Measurements from ENCODE around the gene TEX12. TPM values are rescaled to one million over a fixed set of nuclear protein-coding genes. Genes with fewer than 3 reads are reported as not detected.
"Not testable (repeated sequence)": the region's sequence is repeated elsewhere in the genome, so short reads cannot be mapped to it uniquely, and the experiment has no call there.

Gene TEX12
- total and polyA plus RNA-seq, 10 donors: 0.16 to 2.9 (median 0.57) TPM; not detected in 5

DNA sequence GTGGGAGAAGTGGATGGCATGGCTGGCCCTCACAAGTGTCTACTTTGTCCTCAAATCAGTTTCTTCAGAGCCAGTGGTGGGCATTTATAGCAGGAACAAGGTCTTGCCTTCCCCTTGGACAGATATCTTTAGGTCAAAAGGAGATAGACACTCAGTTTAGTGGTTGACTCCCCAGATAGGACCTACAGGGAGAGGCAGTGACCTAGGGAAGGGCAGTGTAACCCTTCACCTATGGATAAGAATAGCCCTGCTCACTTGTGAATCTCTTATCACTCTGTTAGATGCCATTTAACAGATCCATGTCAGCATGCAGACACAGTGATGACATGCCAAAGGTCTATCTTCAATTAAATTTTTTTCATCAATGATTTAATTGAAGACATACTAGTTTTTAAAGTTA lies 19.1 kb downstream of the TEX12 start:
- Histone ChIP-seq H3K4me3 (no peak overlapping the region), H3K27ac (no peak overlapping the region), H3K27me3 (replicated peaks in 1 of 7) (no peaks in the 10 kb centered on the region), H3K4me1 (no peaks in the 10 kb centered on the region), H3K9me3 (no peaks in the 10 kb centered on the region), H3K36me3 (no peaks in the 10 kb centered on the region)
- intact Hi-C loops (cut with DNase I; ENCODE audit: low total_unique reads): no loop called here
- DNase-seq: no peak
- TF ChIP-seq POLR2A (IDR thresholded peaks at IDR 0.05): no peak
- TF ChIP-seq, protein P1, sequence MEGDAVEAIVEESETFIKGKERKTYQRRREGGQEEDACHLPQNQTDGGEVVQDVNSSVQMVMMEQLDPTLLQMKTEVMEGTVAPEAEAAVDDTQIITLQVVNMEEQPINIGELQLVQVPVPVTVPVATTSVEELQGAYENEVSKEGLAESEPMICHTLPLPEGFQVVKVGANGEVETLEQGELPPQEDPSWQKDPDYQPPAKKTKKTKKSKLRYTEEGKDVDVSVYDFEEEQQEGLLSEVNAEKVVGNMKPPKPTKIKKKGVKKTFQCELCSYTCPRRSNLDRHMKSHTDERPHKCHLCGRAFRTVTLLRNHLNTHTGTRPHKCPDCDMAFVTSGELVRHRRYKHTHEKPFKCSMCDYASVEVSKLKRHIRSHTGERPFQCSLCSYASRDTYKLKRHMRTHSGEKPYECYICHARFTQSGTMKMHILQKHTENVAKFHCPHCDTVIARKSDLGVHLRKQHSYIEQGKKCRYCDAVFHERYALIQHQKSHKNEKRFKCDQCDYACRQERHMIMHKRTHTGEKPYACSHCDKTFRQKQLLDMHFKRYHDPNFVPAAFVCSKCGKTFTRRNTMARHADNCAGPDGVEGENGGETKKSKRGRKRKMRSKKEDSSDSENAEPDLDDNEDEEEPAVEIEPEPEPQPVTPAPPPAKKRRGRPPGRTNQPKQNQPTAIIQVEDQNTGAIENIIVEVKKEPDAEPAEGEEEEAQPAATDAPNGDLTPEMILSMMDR (IDR thresholded peaks at IDR 0.05 in 8 of 11, conservative IDR thresholded peaks at IDR 0.05 in 3 of 11): no peak
- no peak for TF ChIP-seq POLR2AphosphoS5 (IDR thresholded peaks at IDR 0.05)

DNA sequence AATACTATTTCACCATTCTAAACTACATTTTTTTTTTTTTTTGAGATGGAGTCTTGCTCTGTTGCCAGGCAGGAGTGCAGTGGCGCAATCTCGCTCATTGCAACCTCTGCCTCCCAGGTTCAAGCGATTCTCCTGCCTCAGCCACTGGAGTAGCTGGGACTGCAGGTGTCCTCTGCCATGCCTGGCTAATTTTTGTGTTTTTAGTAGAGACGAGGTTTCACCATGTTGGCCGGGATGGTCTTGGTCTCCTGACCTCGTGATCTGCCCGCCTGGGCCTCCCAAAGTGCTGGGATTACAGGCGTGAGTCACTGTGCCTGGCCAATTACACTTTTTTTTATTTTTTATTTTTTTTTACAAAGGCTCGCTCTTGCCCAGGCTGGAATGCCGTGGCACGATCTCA lies 27.9 kb downstream of the TEX12 start:
- H3K27me3 ChIP-seq (replicated peaks in 1 of 7); H3K4me1 ChIP-seq; H3K4me3 ChIP-seq; DNase-seq; intact Hi-C loops (cut with DNase I; ENCODE audit: low total_unique reads); H3K9me3 ChIP-seq; H3K36me3 ChIP-seq; H3K27ac ChIP-seq: not testable (repeated sequence)
- 76 to 91% (median 83%) methylated on average over 11 of the region's 11 CpGs for WGBS, 5 donors

DNA sequence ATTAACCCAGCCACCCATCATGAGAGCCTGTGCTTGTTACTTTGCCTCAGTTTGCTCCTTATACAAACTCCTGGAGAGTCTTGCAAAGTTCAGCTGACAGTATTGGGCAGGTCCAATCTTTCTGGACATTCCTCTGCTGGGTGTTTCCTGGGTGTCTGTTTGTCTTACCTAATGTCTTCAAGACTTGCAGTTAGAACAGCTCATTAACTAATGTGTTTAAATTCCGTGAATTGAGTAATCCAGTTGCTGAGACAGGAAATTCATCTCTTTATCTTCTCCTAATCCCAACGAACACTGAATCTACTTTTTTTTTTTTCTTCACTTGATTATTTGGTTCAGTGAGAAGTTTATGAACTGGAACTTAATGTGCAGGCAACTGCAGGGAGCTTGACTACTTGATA lies 28.8 kb downstream of the TEX12 start:
- intact Hi-C loops (cut with DNase I; ENCODE audit: low total_unique reads): no loop called here
- H3K27me3 ChIP-seq (replicated peaks in 1 of 7): no peaks in the 10 kb centered on the region
- H3K4me3 ChIP-seq: no peak overlapping the region
- 25 to 62% (median 49%) methylated on average over 2 of the region's 2 CpGs for WGBS, 5 donors
- peaks cover 0 to 9% (median 0%) of the 10 kb centered on the region in 6 donors for H3K4me1 ChIP-seq
- H3K27ac ChIP-seq: no peak overlapping the region
- no peak for DNase-seq
- peaks cover 0 to 5% (median 0%) of the 10 kb centered on the region in 8 donors for H3K9me3 ChIP-seq
- no peaks in the 10 kb centered on the region for H3K36me3 ChIP-seq
- TF ChIP-seq POLR2AphosphoS5 (IDR thresholded peaks at IDR 0.05): no peak
- no peak for TF ChIP-seq POLR2A (IDR thresholded peaks at IDR 0.05)
- TF ChIP-seq, protein P1 (IDR thresholded peaks at IDR 0.05 in 8 of 11, conservative IDR thresholded peaks at IDR 0.05 in 3 of 11): no peak

DNA sequence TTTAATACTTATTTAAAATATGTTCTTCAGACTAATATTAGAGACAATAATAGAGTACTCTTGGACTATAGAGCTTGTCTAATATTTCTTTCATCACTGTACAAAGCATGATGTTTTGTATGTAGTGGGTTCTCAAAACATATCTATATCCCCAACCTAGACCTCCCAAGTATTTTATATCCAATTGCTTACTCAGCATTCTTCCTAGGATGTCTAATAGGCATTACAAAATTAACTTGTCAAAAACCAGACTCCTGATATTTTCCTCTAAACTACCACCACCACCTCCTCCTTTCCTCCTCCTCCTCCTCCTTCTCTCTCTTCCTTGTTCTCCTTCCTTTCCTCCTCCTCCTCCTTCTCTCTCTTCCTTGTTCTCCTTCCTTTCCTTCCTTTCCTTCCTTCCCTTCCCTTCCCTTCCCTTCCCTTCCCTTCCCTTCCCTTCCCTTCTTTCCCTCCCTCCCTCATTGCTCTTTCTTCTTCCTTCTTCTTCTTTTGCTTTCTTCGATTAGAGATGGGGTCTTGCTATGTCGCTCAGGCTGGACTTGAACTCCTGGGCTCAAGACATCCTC lies 29.4 kb downstream of the TEX12 start:
- TF ChIP-seq POLR2A (IDR thresholded peaks at IDR 0.05) (no peak), POLR2AphosphoS5 (IDR thresholded peaks at IDR 0.05) (no peak)
- TF ChIP-seq, protein P1 (IDR thresholded peaks at IDR 0.05 in 8 of 11, conservative IDR thresholded peaks at IDR 0.05 in 3 of 11): no peak
- WGBS, 5 donors: 82 to 93% (median 88%) methylated on average over 2 of the region's 2 CpGs
- intact Hi-C loops (cut with DNase I; ENCODE audit: low total_unique reads): no loop called here
- no peak overlapping the region for H3K27ac ChIP-seq
- H3K27me3 ChIP-seq (replicated peaks in 1 of 7): no peaks in the 10 kb centered on the region
- no peak overlapping the region for H3K4me3 ChIP-seq
- H3K4me1 ChIP-seq: peaks cover 0 to 9% (median 0%) of the 10 kb centered on the region in 6 donors
- no peak for DNase-seq
- H3K36me3 ChIP-seq: no peaks in the 10 kb centered on the region
- H3K9me3 ChIP-seq: peaks cover 0 to 5% (median 0%) of the 10 kb centered on the region in 8 donors

DNA sequence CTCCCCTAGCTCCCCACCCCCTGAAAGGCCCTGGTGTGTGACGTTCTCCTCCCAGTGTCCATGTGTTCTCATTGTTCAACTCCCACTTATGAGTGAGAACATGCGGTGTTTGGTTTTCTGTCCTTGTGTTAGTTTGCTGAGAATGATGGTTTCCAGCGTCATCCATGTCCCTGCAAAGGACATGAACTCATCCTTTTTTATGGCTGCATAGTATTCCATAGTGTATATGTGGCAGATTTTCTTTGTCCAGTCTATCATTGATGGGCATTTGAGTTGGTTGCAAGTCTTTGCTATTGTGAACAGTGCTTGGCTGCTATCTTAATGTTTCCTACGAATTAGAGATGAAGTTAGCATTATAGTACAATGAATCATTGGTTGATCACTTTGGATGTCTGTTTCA lies 31.9 kb downstream of the TEX12 start:
- H3K27me3 ChIP-seq (replicated peaks in 1 of 7); intact Hi-C loops (cut with DNase I; ENCODE audit: low total_unique reads); H3K4me3 ChIP-seq; H3K9me3 ChIP-seq; H3K4me1 ChIP-seq; DNase-seq; H3K27ac ChIP-seq; H3K36me3 ChIP-seq: not testable (repeated sequence)
- 79 to 94% (median 92%) methylated on average over 4 of the region's 4 CpGs for WGBS, 5 donors
